Gastroesophageal sphincter (tissue), 3 donors: Measurements from ENCODE around the gene ATP4A.

Experiments used
- CTCF ChIP-seq, 4 experiments: fragments of 200-600 bp in 2 of 4; fragments of 450-650 bp in 2 of 4; sonication (generic) in 1 of 4; IDR thresholded peaks; one replicate each; pipeline ENCODE4 v1.5.1; 2017 to 2019; ENCODE audit warnings: antibody characterized with exemption in 4 of 4, mild to moderate bottlenecking in 2 of 4, moderate library complexity in 2 of 4
- EP300 ChIP-seq: sonication (generic); formaldehyde crosslinking; IDR thresholded peaks from one replicate; pipeline ENCODE4 v1.6.1; 2017; ENCODE audit warnings: antibody characterized with exemption, mild to moderate bottlenecking
- POLR2A ChIP-seq, 2 donors: fragments of 450-650 bp; IDR thresholded peaks; one replicate each; pipeline ENCODE4 v1.6.1; 2017; ENCODE audit warnings: antibody characterized with exemption in 2 of 2, mild to moderate bottlenecking in 2 of 2, moderate library complexity in 1 of 2
- POLR2AphosphoS5 ChIP-seq: sonication (generic); formaldehyde crosslinking; IDR thresholded peaks from one replicate; pipeline ENCODE4 v1.6.1; 2017; ENCODE audit warnings: antibody characterized with exemption

- TF ChIP-seq POLR2AphosphoS5 = no peak
- TF ChIP-seq POLR2A (IDR thresholded peaks at IDR 0.05) = no peak
- TF ChIP-seq CTCF (IDR thresholded peaks at IDR 0.05) = no peak
- no peak for TF ChIP-seq EP300
Observed at GRCh38 chr19:35500611-35501010, 62.8 kb downstream of the ATP4A start.
